CD4-positive, alpha-beta T cell treated with Interferon gamma for 1 hour (primary cell): ENCODE results near the gene ABCA4.

Source experiments
- DNase-seq: peaks from one replicate; pipeline ENCODE4 v3.0.0-alpha.2; 2020

Gene ABCA4

DNA sequence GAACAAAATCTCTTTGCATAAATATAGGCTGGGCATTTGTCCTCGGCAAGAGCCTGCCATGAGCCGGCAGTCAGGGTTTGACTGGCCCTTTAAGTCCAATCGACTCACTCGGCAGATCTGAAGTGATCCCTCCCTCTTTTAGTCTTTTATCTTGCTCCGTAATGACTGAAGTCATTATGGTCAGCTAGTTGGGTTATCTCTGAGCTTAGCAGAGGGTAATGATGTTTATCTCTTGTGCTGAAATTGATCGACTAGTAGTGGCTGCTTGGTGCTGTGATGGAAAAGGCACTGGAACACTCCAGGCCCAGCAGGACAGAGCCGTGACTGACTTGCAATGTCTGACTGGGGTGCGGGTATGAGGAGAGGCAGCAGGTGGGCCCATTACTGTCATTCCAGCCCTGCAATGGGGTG lies 468 bp upstream of the ABCA4 start:
- DNase-seq = no peak

DNA sequence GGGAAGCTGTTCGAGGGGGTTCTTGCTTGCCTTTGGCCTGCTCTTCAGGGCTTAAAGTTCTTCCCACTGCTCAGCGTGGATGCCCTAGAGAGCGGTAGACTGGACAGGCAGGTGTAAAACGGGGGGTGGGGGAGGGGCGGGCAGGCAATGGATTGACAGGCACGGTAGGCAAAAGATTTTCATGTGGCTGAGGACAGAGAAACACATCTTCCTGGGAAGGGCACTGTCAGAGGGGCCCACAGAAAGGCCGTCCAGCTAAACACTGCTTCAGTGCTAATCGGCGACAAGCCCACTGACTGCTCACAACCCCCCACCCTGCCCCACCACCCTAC lies 412 bp downstream of the ABCA4 start:
- DNase-seq = no peak

- DNase-seq = no peak
Observed at GRCh38 chr1:94119796-94120569, 965 bp downstream of the ABCA4 start.

GRCh38 chr1:94119306-94119705 lies 1.6 kb downstream of the ABCA4 start:
- DNase-seq = no peak

GRCh38 chr1:94118471-94118870 lies 2.5 kb downstream of the ABCA4 start:
- DNase-seq = no peak

DNA sequence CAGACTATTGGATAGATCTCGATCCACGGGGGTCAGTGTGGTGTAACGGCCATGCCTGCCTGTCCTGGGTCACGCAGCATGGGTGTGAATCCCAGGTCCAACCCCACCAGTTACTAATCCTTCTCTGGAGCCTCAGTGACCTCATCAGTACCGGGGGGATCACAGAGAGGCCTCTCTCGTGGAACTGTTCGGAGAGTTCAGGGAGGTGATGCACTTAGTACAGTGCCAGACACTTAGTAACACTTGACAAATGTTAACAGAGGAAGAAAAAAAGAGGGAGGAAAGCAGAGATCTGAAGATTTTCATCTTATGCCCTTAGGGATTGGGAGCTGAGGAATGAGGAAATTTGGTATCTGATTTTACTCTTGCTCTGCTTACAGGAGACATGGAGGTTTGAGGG lies 2.9 kb downstream of the ABCA4 start:
- DNase-seq = no peak

DNA sequence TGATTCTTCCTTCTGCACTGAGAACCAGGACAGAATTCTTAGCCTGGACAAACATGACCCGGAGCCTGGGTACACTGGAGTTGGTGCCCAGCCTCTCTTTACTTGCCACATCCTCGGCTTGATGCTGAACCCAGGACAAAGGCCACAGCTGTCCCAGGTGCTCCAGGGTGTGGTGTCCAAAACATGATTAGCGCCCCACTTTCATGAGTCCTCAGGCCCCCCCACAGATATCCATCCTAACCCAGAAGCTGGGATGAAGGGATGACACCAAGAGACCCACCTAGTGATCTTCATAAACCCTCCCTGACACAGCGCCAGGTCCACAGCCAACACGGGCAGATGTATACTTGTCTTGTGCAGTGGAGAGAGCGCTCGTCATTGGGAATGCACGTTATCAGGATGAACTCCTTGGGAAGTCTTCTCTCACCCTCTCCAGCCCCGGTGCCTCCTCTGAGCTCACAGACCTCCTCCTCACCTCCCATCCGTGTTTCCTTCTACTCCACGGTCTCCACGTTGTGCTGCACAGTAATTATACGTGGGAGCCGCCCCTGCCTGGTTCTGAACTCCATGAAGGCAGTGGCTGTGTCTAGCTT lies 3.6 kb downstream of the ABCA4 start:
- DNase-seq = no peak

GRCh38 chr1:94115900-94116436 lies 5.0 kb downstream of the ABCA4 start:
- no peak for DNase-seq

DNA sequence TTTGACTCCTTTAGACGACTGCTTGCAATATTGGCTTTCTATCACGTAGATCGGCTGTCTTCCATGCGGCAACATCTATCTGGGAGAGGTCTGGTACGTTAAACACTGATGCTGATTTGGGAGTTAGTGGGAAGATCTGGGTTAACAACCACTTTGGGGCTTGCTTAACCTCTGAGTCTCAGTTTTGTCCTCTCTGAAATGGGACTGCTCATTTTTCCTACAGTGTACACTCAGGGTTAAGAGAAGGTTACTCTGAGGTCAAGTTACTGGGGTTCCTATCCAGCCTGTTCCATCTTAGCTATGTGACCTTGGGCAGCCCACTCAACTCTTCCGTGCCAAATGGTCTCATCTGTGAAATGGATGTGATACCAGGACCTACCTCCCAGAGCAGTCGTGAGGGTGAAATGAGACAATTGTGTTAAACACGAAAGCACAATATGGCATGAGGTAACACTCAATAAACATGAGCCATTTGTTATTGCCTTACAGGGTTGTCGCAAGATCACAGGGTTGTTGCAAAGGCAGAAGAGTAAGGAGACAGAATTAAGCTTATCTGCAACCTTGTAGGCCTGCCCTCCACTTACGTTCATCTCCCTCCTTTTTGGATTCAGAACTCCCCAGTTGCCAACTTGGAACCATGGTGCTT lies 5.6 kb downstream of the ABCA4 start:
- DNase-seq = no peak

DNA sequence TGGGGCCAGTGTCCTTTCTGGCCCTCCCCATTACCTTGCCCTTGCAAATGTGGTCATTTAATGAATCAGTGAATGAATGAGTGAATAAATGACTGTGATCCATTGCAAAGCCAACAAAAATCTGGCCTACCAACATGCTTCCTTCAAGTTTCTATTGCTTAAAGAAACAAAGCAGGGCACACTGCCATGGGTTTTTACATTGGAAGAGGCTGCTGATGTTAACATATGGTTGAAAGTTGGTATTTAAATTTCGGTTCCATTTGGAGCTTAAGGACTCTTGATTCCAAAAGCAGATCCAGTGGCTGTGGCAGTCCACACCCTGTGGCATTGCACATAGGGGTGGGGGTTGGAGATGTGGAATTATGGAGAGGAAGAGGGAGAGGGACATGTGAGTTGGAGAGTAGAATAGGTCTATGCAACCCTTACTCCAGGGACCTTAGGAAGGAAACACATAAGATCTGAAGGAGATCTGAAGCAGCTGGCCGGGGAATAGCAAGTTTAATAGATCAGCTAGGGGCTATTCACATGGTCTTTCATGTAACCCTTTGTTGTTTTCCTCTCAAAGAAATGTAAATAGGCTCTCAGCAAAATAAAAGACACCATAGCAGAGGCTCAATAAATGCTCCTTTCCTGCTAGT lies 7.2 kb downstream of the ABCA4 start:
- DNase-seq = no peak

GRCh38 chr1:94111879-94112278 lies 9.1 kb downstream of the ABCA4 start:
- DNase-seq = no peak

GRCh38 chr1:94110946-94111740 lies 9.8 kb downstream of the ABCA4 start:
- no peak for DNase-seq

GRCh38 chr1:94110021-94110761 lies 10.8 kb downstream of the ABCA4 start:
- no peak for DNase-seq

DNA sequence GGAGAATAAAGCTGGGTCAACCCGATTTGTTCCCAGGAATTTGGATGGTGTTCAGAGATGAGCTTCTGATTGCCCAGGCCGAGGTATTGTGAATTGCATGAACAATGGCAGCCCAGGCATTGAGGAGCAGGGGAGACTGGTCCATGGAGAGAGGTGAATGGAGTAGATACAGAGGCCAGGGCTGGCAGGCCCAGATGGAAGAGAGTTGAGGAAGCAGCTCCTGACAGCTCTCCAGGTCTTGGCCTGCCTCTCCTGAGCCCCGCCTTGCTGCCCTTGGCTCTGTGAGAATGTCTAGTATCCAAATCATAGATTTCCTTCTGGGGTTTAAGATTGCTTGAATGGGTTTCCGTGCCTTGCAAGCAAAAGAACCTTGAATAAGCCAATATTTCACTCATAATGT lies 11.5 kb downstream of the ABCA4 start:
- DNase-seq = no peak

DNA sequence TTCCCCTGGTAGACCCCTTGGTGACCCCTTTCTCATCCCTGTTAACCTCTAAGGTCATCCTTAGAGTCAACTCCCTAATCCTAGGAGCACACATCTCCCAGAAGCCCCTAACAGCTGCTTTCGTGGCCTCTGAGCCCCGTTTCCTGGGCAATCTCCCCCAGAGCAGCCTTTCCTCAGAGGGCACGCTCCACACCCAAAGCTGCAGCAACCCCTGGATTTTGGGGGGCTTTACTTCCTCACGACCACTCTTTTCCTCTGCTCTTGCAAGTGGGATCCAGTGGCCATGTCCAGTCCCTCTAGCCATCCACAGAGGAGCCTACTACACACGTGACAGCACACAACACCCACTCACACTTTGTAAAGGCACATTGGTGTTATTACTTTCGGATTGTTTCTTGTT lies 13.8 kb downstream of the ABCA4 start:
- no peak for DNase-seq

DNA sequence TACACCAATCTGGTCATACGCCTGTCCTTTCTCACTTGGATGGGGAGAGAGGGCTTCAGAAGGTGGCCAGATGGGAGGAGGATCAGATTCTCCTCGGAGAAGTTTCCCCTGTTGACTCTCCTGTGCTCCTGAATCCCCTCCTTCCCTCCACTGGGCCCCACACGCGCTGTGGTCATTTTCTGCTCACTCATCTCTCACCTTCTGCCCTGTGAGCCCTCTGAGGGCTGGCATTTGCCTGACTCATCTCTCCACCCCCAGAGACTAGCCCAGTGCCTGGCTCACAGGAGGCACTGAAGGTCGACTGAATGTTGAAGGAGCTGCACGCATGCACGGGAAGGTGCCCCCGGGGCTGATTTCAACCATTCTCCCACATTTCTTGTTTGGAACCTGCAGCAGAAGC lies 14.2 kb downstream of the ABCA4 start:
- DNase-seq = no peak

DNA sequence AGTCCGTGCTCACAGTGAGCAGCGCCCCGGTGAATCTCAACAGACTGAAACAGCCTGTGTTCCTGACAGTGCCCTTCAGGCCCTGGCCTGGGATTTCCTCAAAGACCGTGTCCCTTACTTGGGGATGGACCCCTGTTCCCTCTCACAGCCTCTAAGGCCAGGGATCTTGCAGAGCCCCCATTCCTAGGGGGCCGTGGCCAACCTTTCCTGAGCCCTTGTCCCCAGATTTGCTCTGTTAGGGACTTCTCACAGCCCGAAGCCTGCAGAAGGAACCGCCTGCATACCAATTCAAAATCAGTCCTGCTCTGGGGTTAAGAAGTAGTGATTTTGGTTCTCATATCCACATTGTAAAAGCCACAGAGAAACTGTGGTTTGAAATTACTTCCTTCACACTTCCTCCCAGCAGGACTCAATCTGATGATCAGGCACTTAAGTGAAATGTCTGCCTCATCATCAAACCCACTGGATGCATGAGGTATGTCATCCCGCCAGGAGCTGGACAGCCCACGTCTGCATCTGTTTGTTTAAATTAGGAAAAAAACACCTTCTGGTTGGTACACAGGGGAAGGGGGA lies 14.9 kb downstream of the ABCA4 start:
- no peak for DNase-seq

GRCh38 chr1:94105581-94105952 lies 15.4 kb downstream of the ABCA4 start:
- DNase-seq = no peak

DNA sequence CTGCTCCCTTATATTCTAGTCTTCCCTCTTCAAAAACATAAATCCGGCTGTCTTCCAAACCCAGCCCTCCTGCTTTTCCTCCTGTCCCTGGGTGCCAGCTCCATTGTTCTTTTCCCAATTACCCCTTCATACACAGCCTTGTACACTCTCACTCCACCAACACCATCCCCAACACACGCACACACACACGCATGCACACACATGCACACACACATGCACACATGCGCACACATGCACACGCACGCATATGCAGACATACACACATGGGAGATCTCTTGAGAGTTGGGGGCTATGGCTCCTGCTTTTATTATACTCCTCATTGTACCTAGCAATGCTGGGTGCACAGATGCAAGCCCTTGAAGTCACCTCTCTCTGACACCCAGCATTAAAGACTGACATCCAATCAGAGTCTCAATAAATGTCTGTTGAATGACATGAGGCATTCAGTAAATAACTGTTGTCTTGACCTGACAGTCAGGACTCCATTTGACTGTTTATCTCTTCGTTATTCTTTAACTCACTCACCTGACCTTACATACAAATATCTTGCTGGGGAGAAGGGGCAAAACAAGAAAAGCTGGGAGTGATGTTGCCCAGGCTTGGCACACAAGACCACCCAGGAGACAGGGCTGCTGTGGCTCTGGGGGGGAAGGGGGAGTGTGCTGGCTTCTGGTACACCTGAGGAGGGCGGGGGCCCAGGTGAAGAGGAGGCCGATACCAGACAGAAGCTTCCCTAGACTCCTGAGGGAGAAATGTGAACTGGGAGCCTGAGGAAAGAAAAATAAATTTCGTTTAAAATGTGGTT lies 16.0 kb downstream of the ABCA4 start:
- DNase-seq = no peak

DNA sequence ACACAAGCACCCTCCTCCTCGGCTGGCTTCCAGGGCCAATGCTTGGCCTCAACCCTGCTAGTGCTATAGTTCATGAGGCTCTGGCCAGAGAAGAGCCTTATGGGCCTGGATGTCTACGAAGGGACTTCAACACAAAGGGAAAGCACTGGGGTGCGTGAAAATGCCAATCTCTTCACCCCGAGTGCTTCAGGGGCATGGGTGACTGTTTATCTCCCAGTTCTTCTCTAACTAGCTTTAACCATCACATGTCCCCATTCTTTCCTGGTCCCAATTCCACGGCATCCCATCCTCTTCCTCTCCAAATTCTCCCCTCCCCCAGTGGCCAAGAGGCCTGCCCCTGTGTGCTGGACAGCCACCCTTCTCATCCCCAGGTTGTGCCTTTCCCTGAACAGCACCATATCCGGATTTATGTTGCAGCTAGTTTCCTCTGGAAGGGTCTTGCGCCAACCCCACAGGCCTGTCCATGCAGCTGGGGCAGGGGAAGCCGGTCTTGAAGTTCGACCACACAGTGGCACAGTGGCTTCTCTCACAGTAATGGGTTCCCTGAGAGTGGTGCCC lies 16.7 kb downstream of the ABCA4 start:
- DNase-seq = no peak

DNA sequence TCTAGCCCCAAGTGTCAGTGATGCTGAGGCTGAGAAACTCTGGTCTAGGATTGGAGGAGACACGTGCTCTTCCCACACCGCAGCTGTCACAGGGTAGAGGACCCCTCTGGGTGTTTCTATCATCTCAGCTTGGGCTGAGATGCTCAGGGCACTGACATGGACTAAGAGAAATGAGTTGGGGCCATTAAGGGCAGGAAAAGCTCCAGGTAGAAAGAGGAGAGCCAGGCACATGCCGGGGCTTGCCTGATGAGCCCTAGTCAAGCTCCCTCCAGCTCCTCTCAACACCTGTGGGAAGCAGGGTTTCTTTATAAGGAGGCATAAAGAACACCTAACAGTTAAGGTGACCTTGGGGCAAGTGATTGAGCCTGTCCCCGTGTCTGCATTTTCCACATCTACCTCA lies 17.3 kb downstream of the ABCA4 start:
- DNase-seq = no peak
